HCT116 (cell line): ENCODE data around the gene KCNK4. TPM values are rescaled to one million over a fixed set of nuclear protein-coding genes. Genes with fewer than 3 reads are reported as not detected.

Source experiments
- ATAC-seq: fragments of 200-7000 bp; cut with Tn5 transposase; 2 replicates; pipeline ENCODE4 v1.9.1; 2020; ENCODE audit warnings: mild to moderate bottlenecking, moderate library complexity
- BruUV-seq: library from RNA; stranded (reverse); fragments of 400-500 nt; replicated peaks from 2 replicates; lab custom pipeline; 2021; lab: Mats Ljungman, UMichigan
- CTCF ChIA-PET: fragments of 300-600 bp; sonication (Branson Sonifier 250); formaldehyde crosslinking; loops from one replicate; lab custom pipeline; 2021; ENCODE audit warnings: antibody characterized with exemption; lab: Charles Lee
- POLR2A ChIA-PET: fragments of 300-600, 350-600 bp; sonication (Branson Sonifier 250); formaldehyde crosslinking; loops from one replicate; lab custom pipeline; 2021; ENCODE audit warnings: antibody characterized with exemption; lab: Charles Lee
- RAD21 ChIA-PET, 2 experiments: fragments of 300-600 bp; sonication (Branson Sonifier 250); formaldehyde crosslinking; loops; one replicate each; lab custom pipeline; 2023; ENCODE audit warnings: low total read pairs in 2 of 2; ENCODE audit not compliant: uncharacterized antibody in 2 of 2, unreplicated experiment in 2 of 2, low non-redundant PET in 1 of 2; lab: Charles Lee
- DNase-seq: peaks from one replicate; pipeline ENCODE4 v3.0.0-alpha.2; 2010; ENCODE audit warnings: low read depth, low spot score
- H2AFZ ChIP-seq: fragments of 200-600 bp; shearing (Covaris generic), sonication (generic); 2 replicates; pipeline ENCODE4 v1.6.1; 2017; ENCODE audit warnings: low read depth, mixed run types, mixed read lengths, antibody characterized with exemption, low read length; ENCODE audit not compliant: poor library complexity, severe bottlenecking
- H3K27ac ChIP-seq: 2 replicates; pipeline ENCODE4 v1.5.1; 2012; ENCODE audit warnings: low read depth, low read length
- H3K27me3 ChIP-seq: fragments of 200-600 bp; sonication (generic); 2 replicates; pipeline ENCODE4 v1.6.1; 2016; ENCODE audit warnings: mixed run types, low read length, mixed read lengths; ENCODE audit not compliant: insufficient read depth
- H3K36me3 ChIP-seq, 2 experiments: fragments of 200-500 bp in 1 of 2; fragments of 200-600 bp in 1 of 2; sonication (Bioruptor generic) in 1 of 2; sonication (generic) in 1 of 2; 2 replicates each; pipeline versions ENCODE4 v1.5.1 to v1.6.1; 2014 to 2016; ENCODE audit warnings: low read length in 2 of 2, inconsistent platforms in 1 of 2, mixed read lengths in 1 of 2, mixed run types in 1 of 2; ENCODE audit not compliant: insufficient read depth in 2 of 2, control insufficient read depth in 1 of 2
- H3K4me1 ChIP-seq, 2 experiments: fragments of 200-600 bp in 1 of 2; sonication (generic) in 1 of 2; 2 replicates each; pipeline versions ENCODE4 v1.5.1 to v1.6.1; 2012 to 2017; ENCODE audit warnings: low read length in 2 of 2, inconsistent platforms in 1 of 2, mild to moderate bottlenecking in 1 of 2, mixed read lengths in 1 of 2, mixed run types in 1 of 2, moderate library complexity in 1 of 2; ENCODE audit not compliant: insufficient read depth in 2 of 2, control insufficient read depth in 1 of 2
- H3K4me2 ChIP-seq: fragments of 200-600 bp; sonication (generic); 2 replicates; pipeline ENCODE4 v1.6.1; 2017; ENCODE audit warnings: mixed run types, low read length, mixed read lengths
- H3K4me3 ChIP-seq, 2 experiments: fragments of 200-600 bp in 1 of 2; sonication (generic) in 1 of 2; replicated peaks in 1 of 2; 2 replicates each; pipeline ENCODE4 v1.5.1; 2011 to 2016; ENCODE audit warnings: low read length in 2 of 2, control low read depth in 1 of 2, low read depth in 1 of 2, mild to moderate bottlenecking in 1 of 2, mixed read lengths in 1 of 2, mixed run types in 1 of 2
- H3K79me2 ChIP-seq: fragments of 200-600 bp; sonication (generic); 2 replicates; pipeline ENCODE4 v1.6.1; 2017; ENCODE audit warnings: mild to moderate bottlenecking, mixed run types, low read length, moderate library complexity, mixed read lengths; ENCODE audit not compliant: insufficient read depth
- H3K9ac ChIP-seq: fragments of 200-600 bp; sonication (generic); 2 replicates; pipeline ENCODE4 v1.6.1; 2016; ENCODE audit warnings: low read length, mixed read lengths
- H3K9me2 ChIP-seq: fragments of 200-600 bp; sonication (generic), shearing (Covaris generic); 2 replicates; pipeline ENCODE4 v1.6.1; 2017; ENCODE audit warnings: mixed run types, mild to moderate bottlenecking, moderate library complexity; ENCODE audit not compliant: insufficient read depth
- H3K9me3 ChIP-seq, 2 experiments: fragments of 200-500 bp in 1 of 2; fragments of 200-600 bp in 1 of 2; sonication (Bioruptor generic) in 1 of 2; sonication (generic) in 1 of 2; 2 replicates each; pipeline ENCODE4 v1.6.1; 2014 to 2017; ENCODE audit warnings: low read length in 2 of 2, mixed read lengths in 2 of 2, inconsistent platforms in 1 of 2, low read depth in 1 of 2, mild to moderate bottlenecking in 1 of 2, mixed run types in 1 of 2, moderate library complexity in 1 of 2; ENCODE audit not compliant: control insufficient read depth in 1 of 2, insufficient read depth in 1 of 2
- H4K20me1 ChIP-seq: fragments of 200-600 bp; sonication (generic), shearing (Covaris generic); 2 replicates; pipeline ENCODE4 v1.6.1; 2017; ENCODE audit warnings: mixed run types, mild to moderate bottlenecking, moderate library complexity; ENCODE audit not compliant: insufficient read depth
- EGR1 ChIP-seq: IDR thresholded peaks from 2 replicates; pipeline ENCODE4 v1.6.1; 2012; ENCODE audit warnings: low read depth
- ELF1 ChIP-seq: IDR thresholded peaks from 2 replicates; pipeline ENCODE4 v1.6.1; 2012; ENCODE audit warnings: low read depth, borderline replicate concordance
- POLR2AphosphoS5 ChIP-seq: IDR thresholded peaks from 2 replicates; pipeline ENCODE4 v1.6.1; 2011; ENCODE audit warnings: mild to moderate bottlenecking, low read depth, low read length, moderate library complexity
- YY1 ChIP-seq: IDR thresholded peaks from 2 replicates; pipeline ENCODE4 v1.6.1; 2011; ENCODE audit warnings: low read length, low read depth, moderate library complexity, mild to moderate bottlenecking; ENCODE audit not compliant: insufficient replicate concordance; ENCODE audit errors: extremely low read depth
- intact Hi-C: fragments of 100-400 bp; cut with micrococcal nuclease; formaldehyde crosslinking; loops from 2 replicates; pipeline ENCODE4 v1.10.0; 2022
- total RNA-seq: library from RNA; stranded (reverse); gene quantifications from one replicate; pipeline ENCODE4 v1.2.1, GENCODE V29; 2021; ENCODE audit not compliant: unreplicated experiment

The KCNK4 gene
- total RNA-seq, 1 experiment from 2014 or later, result not detected

GRCh38 chr11:64284962-64285884, 5.9 kb upstream of the KCNK4 start, which contains the start of gene GPR137:
GPR137 (plus strand) TSS chr11:64285848; CDS start chr11:64286525, 677 bp downstream.
- Histone ChIP-seq H3K9me3 (no peaks in the 10 kb centered on the region), H4K20me1 (no peaks in the 10 kb centered on the region), H3K79me2 (no peaks in the 10 kb centered on the region), H3K36me3 (no peaks in the 10 kb centered on the region; a peak in 1 of 4 replicates), H3K4me2 (peak within 1 kb of the TSS; percentile 96), H3K4me1 (peaks cover 14 to 27% of the 10 kb centered on the region in 2 experiments), H3K9ac (peak within 1 kb of the TSS; percentile 85), H3K4me3 (peak within 1 kb of the TSS; percentile 77 to 80), H3K27ac (peak within 1 kb of the TSS; percentile 83), H2AFZ (no peak within 1 kb of the TSS), H3K9me2 (no peaks in the 10 kb centered on the region), H3K27me3 (no peaks in the 10 kb centered on the region)
- TF ChIP-seq ELF1, result no peak; the same call in 1 of the 2 replicates
- TF ChIP-seq EGR1, result peak; percentile 78
- peak; percentile 76 for TF ChIP-seq POLR2AphosphoS5
- peak; percentile 95 for TF ChIP-seq YY1
- BruUV-seq, result TSS peak; percentile 94
- ChIA-PET CTCF (interaction anchor here (0.9 to 4.3 kb wide), 5 partner anchors 16 to 46 kb away, joined by 3 to 22 read pairs (median 4); partner anchors contain the start of genes ESRRA, PRDX5 and TRMT112), RAD21 (interaction anchor here (0.7 to 0.8 kb wide), 2 partner anchors 14 to 79 kb away, joined by 3 to 5 read pairs; no protein-coding TSS in a partner anchor), POLR2A (interaction anchor here (1.2 to 1.7 kb wide), 2 partner anchors 15 to 16 kb away, joined by 3 to 5 read pairs; no protein-coding TSS in a partner anchor)
- no peak for DNase-seq
- peak; percentile 59 for ATAC-seq
- intact Hi-C loops, result loop anchor here (1.0 kb wide), 1 partner anchor 43 kb away; no protein-coding TSS in a partner anchor
